Activated T-cell treated with anti-CD3 and anti-CD28 coated beads, Interleukin-2, amount 50 U/mL, for 4 hours (primary cell): ENCODE results near the gene COX5A. TPM values are rescaled to one million over a fixed set of nuclear protein-coding genes. Genes with fewer than 3 reads are reported as not detected.

Experiments used
- ATAC-seq, 2 donors: fragments of 200-7000 bp; cut with Tn5 transposase; one replicate each; pipeline ENCODE4 v1.10.0; 2021
- DNase-seq: peaks from one replicate; pipeline ENCODE4 v3.0.0-alpha.2; 2020
- H3K27me3 Mint-ChIP-seq: one replicate; pipeline ENCODE4 v1.8.0; 2021; ENCODE audit warnings: low read depth, mixed read lengths
- H3K36me3 Mint-ChIP-seq: one replicate; pipeline ENCODE4 v1.8.0; 2022; ENCODE audit warnings: mixed read lengths; ENCODE audit not compliant: insufficient read depth
- H3K4me1 Mint-ChIP-seq: one replicate; pipeline ENCODE4 v1.8.0; 2021; ENCODE audit warnings: low read depth, mixed read lengths
- H3K4me3 Mint-ChIP-seq: one replicate; pipeline ENCODE4 v1.8.0; 2021; ENCODE audit warnings: mild to moderate bottlenecking, moderate library complexity, mixed read lengths
- H3K9me3 Mint-ChIP-seq: one replicate; pipeline ENCODE4 v1.8.0; 2021; ENCODE audit warnings: mixed read lengths
- total RNA-seq, 3 donors: library from RNA; stranded (reverse); gene quantifications; one replicate each; pipeline ENCODE4 v1.2.1, GENCODE V29; 2021

The COX5A gene
- 100 to 1,000 TPM; 257 to 291 (median 290) TPM for total RNA-seq

GRCh38 chr15:74937590-74938371 is at the start of gene COX5A:
Gene COX5A (minus strand): TSS chr15:74938073. CDS start chr15:74938014, 59 bp downstream.
- DNase-seq (peak; percentile 88), ATAC-seq (peak; percentile 94)
- peaks cover 2% of the 10 kb centered on the region for H3K36me3 Mint-ChIP-seq
- no peaks in the 10 kb centered on the region for H3K27me3 Mint-ChIP-seq
- peak within 1 kb of the TSS; percentile 94 for H3K4me3 Mint-ChIP-seq
- no peaks in the 10 kb centered on the region for H3K9me3 Mint-ChIP-seq
- H3K4me1 Mint-ChIP-seq = peaks cover 29% of the 10 kb centered on the region

- H3K4me1 Mint-ChIP-seq = peaks cover 7% of the 10 kb centered on the region
- DNase-seq = no peak
- H3K9me3 Mint-ChIP-seq = no peaks in the 10 kb centered on the region
- no peaks in the 10 kb centered on the region for H3K36me3 Mint-ChIP-seq
- no peak overlapping the region for H3K4me3 Mint-ChIP-seq
- H3K27me3 Mint-ChIP-seq = peaks cover 15% of the 10 kb centered on the region
- ATAC-seq = peak; percentile 98
Observed at GRCh38 chr15:74983725-74984231, 45.9 kb upstream of the COX5A start.

GRCh38 chr15:74982183-74982582 is 44.3 kb upstream of the COX5A start:
- H3K4me3 Mint-ChIP-seq = no peak overlapping the region
- peaks cover 13% of the 10 kb centered on the region for H3K4me1 Mint-ChIP-seq
- DNase-seq (no peak), ATAC-seq (no peak)
- no peaks in the 10 kb centered on the region for H3K9me3 Mint-ChIP-seq
- no peaks in the 10 kb centered on the region for H3K36me3 Mint-ChIP-seq
- H3K27me3 Mint-ChIP-seq = peaks cover 15% of the 10 kb centered on the region

- Mint-ChIP-seq H3K9me3 (no peaks in the 10 kb centered on the region), H3K4me1 (peaks cover 6% of the 10 kb centered on the region), H3K27me3 (peaks cover 11% of the 10 kb centered on the region), H3K36me3 (no peaks in the 10 kb centered on the region), H3K4me3 (no peak overlapping the region)
- ATAC-seq = peak; percentile 79 to 82
- peak; percentile 28 for DNase-seq
Observed at GRCh38 chr15:74978503-74978902, 40.6 kb upstream of the COX5A start.

- Mint-ChIP-seq H3K4me1 (peaks cover 5% of the 10 kb centered on the region), H3K27me3 (peaks cover 12% of the 10 kb centered on the region), H3K4me3 (no peak overlapping the region), H3K36me3 (no peaks in the 10 kb centered on the region), H3K9me3 (no peaks in the 10 kb centered on the region)
- DNase-seq (no peak), ATAC-seq (no peak)
Observed at GRCh38 chr15:74978077-74978476, 40.2 kb upstream of the COX5A start.

GRCh38 chr15:74977599-74977998 is 39.7 kb upstream of the COX5A start:
- Mint-ChIP-seq H3K4me1 (peaks cover 5% of the 10 kb centered on the region), H3K36me3 (no peaks in the 10 kb centered on the region), H3K9me3 (no peaks in the 10 kb centered on the region), H3K27me3 (peaks cover 17% of the 10 kb centered on the region), H3K4me3 (no peak overlapping the region)
- DNase-seq (no peak), ATAC-seq (peak; percentile 77 to 91)

GRCh38 chr15:74976159-74976558 is 38.3 kb upstream of the COX5A start:
- H3K36me3 Mint-ChIP-seq = no peaks in the 10 kb centered on the region
- DNase-seq (no peak), ATAC-seq (no peak)
- peaks cover 5% of the 10 kb centered on the region for H3K4me1 Mint-ChIP-seq
- peaks cover 17% of the 10 kb centered on the region for H3K27me3 Mint-ChIP-seq
- no peaks in the 10 kb centered on the region for H3K9me3 Mint-ChIP-seq
- H3K4me3 Mint-ChIP-seq = no peak overlapping the region

GRCh38 chr15:74967670-74968069 is 29.8 kb upstream of the COX5A start:
- H3K9me3 Mint-ChIP-seq = no peaks in the 10 kb centered on the region
- no peaks in the 10 kb centered on the region for H3K4me1 Mint-ChIP-seq
- no peak overlapping the region for H3K4me3 Mint-ChIP-seq
- ATAC-seq = no peak
- H3K36me3 Mint-ChIP-seq = no peaks in the 10 kb centered on the region
- DNase-seq = no peak
- peaks cover under 1% of the 10 kb centered on the region for H3K27me3 Mint-ChIP-seq

GRCh38 chr15:74964794-74965193 is 26.9 kb upstream of the COX5A start:
- Mint-ChIP-seq H3K27me3 (no peaks in the 10 kb centered on the region), H3K36me3 (no peaks in the 10 kb centered on the region), H3K4me1 (peaks cover 8% of the 10 kb centered on the region), H3K4me3 (no peak overlapping the region), H3K9me3 (no peaks in the 10 kb centered on the region)
- DNase-seq (no peak), ATAC-seq (no peak)

GRCh38 chr15:74963213-74963612 is 25.3 kb upstream of the COX5A start:
- Mint-ChIP-seq H3K27me3 (peaks cover 15% of the 10 kb centered on the region), H3K4me1 (peaks cover 19% of the 10 kb centered on the region), H3K4me3 (no peak overlapping the region), H3K9me3 (no peaks in the 10 kb centered on the region), H3K36me3 (no peaks in the 10 kb centered on the region)
- DNase-seq (no peak), ATAC-seq (no peak)

GRCh38 chr15:74962671-74963070 is 24.8 kb upstream of the COX5A start:
- Mint-ChIP-seq H3K4me1 (peaks cover 23% of the 10 kb centered on the region), H3K27me3 (peaks cover 19% of the 10 kb centered on the region), H3K36me3 (no peaks in the 10 kb centered on the region), H3K4me3 (no peak overlapping the region), H3K9me3 (no peaks in the 10 kb centered on the region)
- DNase-seq (no peak), ATAC-seq (no peak)

GRCh38 chr15:74962219-74962618 is 24.3 kb upstream of the COX5A start:
- Mint-ChIP-seq H3K36me3 (no peaks in the 10 kb centered on the region), H3K9me3 (no peaks in the 10 kb centered on the region), H3K4me3 (no peak overlapping the region), H3K4me1 (peaks cover 25% of the 10 kb centered on the region), H3K27me3 (peaks cover 23% of the 10 kb centered on the region)
- no peak for ATAC-seq
- DNase-seq = no peak

- H3K27me3 Mint-ChIP-seq = peaks cover 23% of the 10 kb centered on the region
- no peak for ATAC-seq
Observed at GRCh38 chr15:74961616-74962015, 23.7 kb upstream of the COX5A start.

GRCh38 chr15:74960995-74961588 is 23.2 kb upstream of the COX5A start:
- Mint-ChIP-seq H3K4me1 (peaks cover 28% of the 10 kb centered on the region), H3K9me3 (no peaks in the 10 kb centered on the region), H3K4me3 (no peak overlapping the region), H3K36me3 (no peaks in the 10 kb centered on the region), H3K27me3 (peaks cover 23% of the 10 kb centered on the region)
- ATAC-seq (peak; percentile 22 to 42), DNase-seq (no peak)

More at GRCh38 chr15:74961616-74962015, 23.7 kb upstream of the COX5A start:
- Mint-ChIP-seq H3K4me3 (no peak overlapping the region), H3K36me3 (no peaks in the 10 kb centered on the region), H3K4me1 (peaks cover 28% of the 10 kb centered on the region), H3K9me3 (no peaks in the 10 kb centered on the region)
- DNase-seq = no peak

- no peak for DNase-seq
- Mint-ChIP-seq H3K4me3 (no peak overlapping the region), H3K27me3 (peaks cover 25% of the 10 kb centered on the region), H3K9me3 (no peaks in the 10 kb centered on the region), H3K4me1 (peaks cover 31% of the 10 kb centered on the region), H3K36me3 (no peaks in the 10 kb centered on the region)
- no peak for ATAC-seq
Observed at GRCh38 chr15:74960286-74960685, 22.4 kb upstream of the COX5A start.
